ENCODE measurements around the gene ATM.
"Not testable (repeated sequence)": the region's sequence is repeated elsewhere in the genome, so short reads cannot be mapped to it uniquely, and the experiment has no call there.

ATM gene

GRCh38 chr11:108370315-108370714 lies 147.4 kb downstream of the ATM start:
- no peak for DNase-seq (ENCODE audit: low spot score)

- DNase-seq (ENCODE audit: low spot score), result no peak
Measured at GRCh38 chr11:108370990-108371389, 148.1 kb downstream of the ATM start.

- DNase-seq (ENCODE audit: low spot score), result not testable (repeated sequence)
Measured at GRCh38 chr11:108373505-108373904, 150.6 kb downstream of the ATM start.

- no peak for DNase-seq (ENCODE audit: low spot score)
Measured at GRCh38 chr11:108388576-108388975, 165.7 kb downstream of the ATM start.

- DNase-seq (ENCODE audit: low spot score), result no peak
Measured at GRCh38 chr11:108392353-108392752, 169.5 kb downstream of the ATM start.

- no peak for DNase-seq (ENCODE audit: low spot score)
Measured at GRCh38 chr11:108393046-108393445, 170.2 kb downstream of the ATM start.

GRCh38 chr11:108394744-108395284 lies 171.9 kb downstream of the ATM start:
- DNase-seq (ENCODE audit: low spot score), result no peak

- DNase-seq (ENCODE audit: low spot score), result not testable (repeated sequence)
Measured at GRCh38 chr11:108396672-108397071, 173.8 kb downstream of the ATM start.

- DNase-seq (ENCODE audit: low spot score), result no peak
Measured at GRCh38 chr11:108398439-108398838, 175.6 kb downstream of the ATM start.

- no peak for DNase-seq (ENCODE audit: low spot score)
Measured at GRCh38 chr11:108402241-108402640, 179.4 kb downstream of the ATM start.

- DNase-seq (ENCODE audit: low spot score), result no peak
Measured at GRCh38 chr11:108403052-108403451, 180.2 kb downstream of the ATM start.

- no peak for DNase-seq (ENCODE audit: low spot score)
Measured at GRCh38 chr11:108405706-108406105, 182.8 kb downstream of the ATM start.

GRCh38 chr11:108414958-108415357 lies 192.1 kb downstream of the ATM start:
- DNase-seq (ENCODE audit: low spot score), result no peak

GRCh38 chr11:108417551-108417950 lies 194.7 kb downstream of the ATM start:
- peak; percentile 2 for DNase-seq (ENCODE audit: low spot score)
